Sigmoid colon (tissue), 7 donors: Measurements from ENCODE around the gene PRMT7. TPM values are rescaled to one million over a fixed set of nuclear protein-coding genes. Genes with fewer than 3 reads are reported as not detected.

Experiments
- DNase-seq: peaks from one replicate; pipeline ENCODE4 v3.0.0-alpha.2; 2019
- H3K27ac ChIP-seq, 4 donors: fragments of 200-600 bp; sonication (generic); one replicate each; pipeline ENCODE4 v1.5.1; 2016 to 2019; ENCODE audit warnings: mild to moderate bottlenecking in 1 of 4
- H3K27me3 ChIP-seq, 3 donors: fragments of 200-600 bp; sonication (generic); one replicate each; pipeline ENCODE4 v1.5.1; 2019; ENCODE audit warnings: mild to moderate bottlenecking in 1 of 3
- H3K36me3 ChIP-seq, 4 donors: fragments of 200-600 bp; sonication (generic); one replicate each; pipeline ENCODE4 v1.5.1; 2016 to 2019
- H3K4me1 ChIP-seq, 4 donors: fragments of 200-600 bp; sonication (generic); one replicate each; pipeline ENCODE4 v1.5.1; 2017 to 2019
- H3K4me3 ChIP-seq, 4 donors: fragments of 200-600 bp; sonication (generic); one replicate each; pipeline ENCODE4 v1.5.1; 2017 to 2019; ENCODE audit warnings: mild to moderate bottlenecking in 2 of 4, moderate library complexity in 1 of 4
- H3K9me3 ChIP-seq, 4 donors: fragments of 200-600 bp in 3 of 4; sonication (generic) in 3 of 4; one replicate each; pipeline versions ENCODE4 v1.5.1 to v1.6.1; 2013 to 2019
- EP300 ChIP-seq, 4 donors: sonication (generic); formaldehyde crosslinking; IDR thresholded peaks; one replicate each; pipeline ENCODE4 v1.6.1; 2017; ENCODE audit warnings: antibody characterized with exemption in 4 of 4
- POLR2A ChIP-seq, 2 donors: fragments of 450-650 bp; IDR thresholded peaks; one replicate each; pipeline ENCODE4 v1.6.1; 2016; ENCODE audit warnings: antibody characterized with exemption in 2 of 2, mild to moderate bottlenecking in 2 of 2, moderate library complexity in 2 of 2
- POLR2AphosphoS5 ChIP-seq, 4 donors: sonication (generic); formaldehyde crosslinking; IDR thresholded peaks; one replicate each; pipeline ENCODE4 v1.6.1; 2017; ENCODE audit warnings: antibody characterized with exemption in 4 of 4
- WGBS, 2 donors: extraction: QIAGEN DNeasy Blood & Tissue Kit; methylation state at CpG; one replicate each; pipeline ENCODE4 v1.1.7; 2013; 5-methylcytosine and 5-hydroxymethylcytosine counted together
- intact Hi-C: fragments of 100-400 bp; cut with DNase I; formaldehyde crosslinking; loops from one replicate; pipeline ENCODE4 v1.15.1; 2023
- polyA plus RNA-seq, 3 donors: library from polyadenylated mRNA; stranded (reverse); fragments of 200-250 nt; gene quantifications; one replicate each; pipeline ENCODE4 v1.2.3, GENCODE V29; 2013
- total RNA-seq, 4 donors: library from RNA; depleted of rRNA; stranded (reverse); fragments of >200 nt; gene quantifications; one replicate each; pipeline ENCODE4 v1.1.0, GENCODE V29; 2016
- TF ChIP-seq, protein P1 (sequence below), 4 experiments: fragments of 450-650 bp in 3 of 4; fragments of 200-600 bp in 1 of 4; IDR thresholded peaks; one replicate each; pipeline ENCODE4 v1.5.1; 2016 to 2019; ENCODE audit warnings: antibody characterized with exemption in 4 of 4, mild to moderate bottlenecking in 3 of 4, moderate library complexity in 2 of 4
- donor health status: healthy with polysubstance abuse.
- donor health status: Bipolar disorder and iron deficiency.
- donor health status: healthy.

Gene PRMT7
- total and polyA plus RNA-seq, 7 donors, result 12.0 to 51.0 (median 40.7) TPM

- Histone ChIP-seq H3K4me3 (no peak overlapping the region), H3K27ac (no peak overlapping the region), H3K4me1 (no peaks in the 10 kb centered on the region), H3K27me3 (no peaks in the 10 kb centered on the region), H3K36me3 (peaks cover 21 to 95% (median 43%) of the 10 kb centered on the region in 4 donors), H3K9me3 (no peaks in the 10 kb centered on the region)
- DNase-seq, result no peak
- intact Hi-C loops, result no loop called here
- TF ChIP-seq, protein P1, sequence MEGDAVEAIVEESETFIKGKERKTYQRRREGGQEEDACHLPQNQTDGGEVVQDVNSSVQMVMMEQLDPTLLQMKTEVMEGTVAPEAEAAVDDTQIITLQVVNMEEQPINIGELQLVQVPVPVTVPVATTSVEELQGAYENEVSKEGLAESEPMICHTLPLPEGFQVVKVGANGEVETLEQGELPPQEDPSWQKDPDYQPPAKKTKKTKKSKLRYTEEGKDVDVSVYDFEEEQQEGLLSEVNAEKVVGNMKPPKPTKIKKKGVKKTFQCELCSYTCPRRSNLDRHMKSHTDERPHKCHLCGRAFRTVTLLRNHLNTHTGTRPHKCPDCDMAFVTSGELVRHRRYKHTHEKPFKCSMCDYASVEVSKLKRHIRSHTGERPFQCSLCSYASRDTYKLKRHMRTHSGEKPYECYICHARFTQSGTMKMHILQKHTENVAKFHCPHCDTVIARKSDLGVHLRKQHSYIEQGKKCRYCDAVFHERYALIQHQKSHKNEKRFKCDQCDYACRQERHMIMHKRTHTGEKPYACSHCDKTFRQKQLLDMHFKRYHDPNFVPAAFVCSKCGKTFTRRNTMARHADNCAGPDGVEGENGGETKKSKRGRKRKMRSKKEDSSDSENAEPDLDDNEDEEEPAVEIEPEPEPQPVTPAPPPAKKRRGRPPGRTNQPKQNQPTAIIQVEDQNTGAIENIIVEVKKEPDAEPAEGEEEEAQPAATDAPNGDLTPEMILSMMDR (IDR thresholded peaks at IDR 0.05), result no peak
- TF ChIP-seq EP300 (IDR thresholded peaks at IDR 0.05), result no peak
- no peak for TF ChIP-seq POLR2A (IDR thresholded peaks at IDR 0.05)
- TF ChIP-seq POLR2AphosphoS5 (IDR thresholded peaks at IDR 0.05), result no peak
- 82 to 94% methylated on average over 12 of the region's 12 CpGs for WGBS, 2 donors
Observed at GRCh38 chr16:68346892-68347480, 36.2 kb downstream of the PRMT7 start.

DNA sequence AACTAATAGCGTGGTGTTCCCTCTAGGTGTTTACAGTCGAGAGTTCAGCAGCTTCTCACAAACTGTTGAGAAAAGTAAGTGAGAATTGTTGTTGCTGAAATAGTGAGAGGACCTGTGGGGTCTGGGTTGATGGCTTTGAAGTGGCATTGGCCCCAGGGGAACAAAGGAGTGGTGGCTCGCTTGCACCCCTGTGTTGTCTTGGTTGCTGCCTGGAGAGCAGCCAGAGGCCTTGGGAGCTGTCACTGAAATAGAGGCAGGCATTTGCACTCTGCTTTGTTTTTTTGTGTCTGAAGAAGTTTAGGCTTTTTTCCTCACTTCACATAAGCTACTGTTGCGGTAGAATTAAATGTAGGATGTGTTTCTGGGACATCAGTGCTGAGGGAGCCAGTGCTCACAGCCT lies 36.8 kb downstream of the PRMT7 start:
- TF ChIP-seq EP300 (IDR thresholded peaks at IDR 0.05) (no peak), POLR2A (IDR thresholded peaks at IDR 0.05) (no peak), POLR2AphosphoS5 (IDR thresholded peaks at IDR 0.05) (no peak)
- TF ChIP-seq, protein P1 (IDR thresholded peaks at IDR 0.05), result no peak
- 80 to 91% methylated on average over 4 of the region's 4 CpGs for WGBS, 2 donors
- Histone ChIP-seq H3K27ac (no peak overlapping the region), H3K36me3 (peaks cover 25 to 95% (median 44%) of the 10 kb centered on the region in 4 donors), H3K27me3 (no peaks in the 10 kb centered on the region), H3K4me1 (no peaks in the 10 kb centered on the region), H3K9me3 (no peaks in the 10 kb centered on the region), H3K4me3 (no peak overlapping the region)
- intact Hi-C loops, result no loop called here
- no peak for DNase-seq

DNA sequence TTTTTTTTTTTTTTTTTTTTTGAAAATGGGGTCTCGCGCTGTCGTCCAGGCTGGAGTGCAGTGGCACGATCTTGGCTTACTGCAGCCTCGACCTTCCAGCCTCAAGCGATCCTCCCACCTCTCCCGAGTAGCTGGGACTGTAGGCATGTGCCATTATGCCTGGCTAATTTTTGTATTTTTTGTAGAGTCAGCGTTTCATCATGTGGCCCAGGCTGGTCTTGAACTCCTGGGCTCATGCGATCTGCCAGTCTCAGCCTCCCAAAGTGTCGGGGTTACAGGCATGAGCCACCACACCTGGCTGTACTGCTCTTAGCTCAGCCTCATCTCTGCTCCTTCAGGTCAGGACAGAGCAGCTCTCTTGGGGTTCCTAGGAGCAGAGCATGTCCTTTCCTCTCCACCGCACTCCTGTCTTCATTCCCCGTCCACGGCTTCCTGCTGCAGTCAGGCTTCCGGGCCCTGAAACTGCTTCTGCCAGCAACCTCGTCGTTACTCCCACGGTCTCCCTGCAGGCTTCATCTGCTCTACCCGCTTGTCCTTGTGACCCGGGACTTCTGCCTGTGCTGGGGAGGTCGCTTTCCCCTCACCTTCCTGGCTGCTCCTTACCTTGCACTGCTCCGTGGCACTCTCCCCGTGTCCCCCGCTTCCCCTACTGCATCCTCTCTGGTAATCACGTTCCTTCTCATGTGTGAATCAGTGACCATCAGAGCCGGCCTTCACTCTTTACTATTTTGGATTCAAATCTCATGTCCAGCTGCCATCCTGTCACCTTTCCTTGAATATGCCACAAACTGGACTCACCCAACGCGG lies 38.0 kb downstream of the PRMT7 start:
- DNase-seq, result no peak
- H3K27me3 ChIP-seq, result no peaks in the 10 kb centered on the region
- H3K4me3 ChIP-seq, result no peak overlapping the region
- peaks cover 25 to 95% (median 51%) of the 10 kb centered on the region in 4 donors for H3K36me3 ChIP-seq
- no peaks in the 10 kb centered on the region for H3K9me3 ChIP-seq
- intact Hi-C loops, result no loop called here
- TF ChIP-seq EP300 (IDR thresholded peaks at IDR 0.05), result no peak
- TF ChIP-seq, protein P1 (IDR thresholded peaks at IDR 0.05), result no peak
- TF ChIP-seq POLR2A (IDR thresholded peaks at IDR 0.05), result no peak
- TF ChIP-seq POLR2AphosphoS5 (IDR thresholded peaks at IDR 0.05), result no peak
- no peaks in the 10 kb centered on the region for H3K4me1 ChIP-seq
- 95 to 96% methylated on average over 27 of the region's 27 CpGs for WGBS, 2 donors
- H3K27ac ChIP-seq, result no peak overlapping the region

DNA sequence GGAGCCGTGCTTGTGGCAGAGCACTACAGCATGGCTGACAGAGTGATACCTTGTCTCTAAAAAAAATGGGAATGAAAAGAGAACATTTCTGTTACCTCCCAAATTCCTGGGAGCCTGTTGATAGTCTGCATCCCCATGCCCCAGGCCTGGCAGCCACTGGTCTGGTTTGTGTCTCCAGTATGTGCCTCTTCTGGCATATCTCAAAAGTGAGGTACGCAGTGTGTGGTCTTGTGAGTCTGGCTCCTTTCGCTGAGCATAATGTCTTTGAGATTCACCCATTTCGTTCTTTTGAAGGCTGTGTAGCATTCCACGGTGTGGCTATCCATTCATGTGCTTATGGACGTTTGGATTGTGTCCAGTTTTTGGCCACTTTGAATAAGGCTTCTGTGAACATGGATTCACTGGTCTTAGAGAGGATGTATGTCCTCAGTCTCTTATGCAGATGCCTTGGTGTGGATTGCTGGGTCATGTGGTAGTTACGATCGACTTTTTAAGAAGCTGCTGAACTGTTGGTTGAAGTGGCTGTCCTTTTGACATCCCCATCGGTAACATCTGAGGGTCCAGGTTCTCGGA lies 39.1 kb downstream of the PRMT7 start:
- intact Hi-C loops, result no loop called here
- H3K27ac ChIP-seq, result no peak overlapping the region
- TF ChIP-seq EP300 (IDR thresholded peaks at IDR 0.05), result no peak
- TF ChIP-seq POLR2AphosphoS5 (IDR thresholded peaks at IDR 0.05), result peak in 2 of 4 donors; percentile 39 to 86
- TF ChIP-seq, protein P1 (IDR thresholded peaks at IDR 0.05), result no peak
- TF ChIP-seq POLR2A (IDR thresholded peaks at IDR 0.05), result no peak
- no peaks in the 10 kb centered on the region for H3K27me3 ChIP-seq
- WGBS, 2 donors, result 94 to 95% methylated on average over 10 of the region's 10 CpGs
- no peak for DNase-seq
- no peaks in the 10 kb centered on the region for H3K9me3 ChIP-seq
- H3K36me3 ChIP-seq, result peaks cover 25 to 100% (median 60%) of the 10 kb centered on the region in 4 donors
- H3K4me3 ChIP-seq, result no peak overlapping the region
- no peaks in the 10 kb centered on the region for H3K4me1 ChIP-seq
